K562 (cell line): ENCODE measurements around the gene NTN4. TPM values are rescaled to one million over a fixed set of nuclear protein-coding genes. Genes with fewer than 3 reads are reported as not detected.

ENCODE experiments used
- ATAC-seq: fragments of 200-7000 bp; cut with Tn5 transposase; 3 replicates; pipeline ENCODE4 v1.9.1; 2020; ENCODE audit warnings: moderate library complexity
- BruUV-seq: library from RNA; stranded (reverse); fragments of 400-500 nt; replicated peaks from 2 replicates; lab custom pipeline; 2021; lab: Mats Ljungman, UMichigan
- CTCF ChIA-PET: fragments of 300-600 bp; formaldehyde crosslinking; extraction: SDS; loops from one replicate; lab custom pipeline; 2021; ENCODE audit warnings: low intra/inter-chr PET ratio; lab: Yijun Ruan, JAX
- POLR2A ChIA-PET: fragments of 300-600, 350-650 bp; sonication (Branson Sonifier 250); formaldehyde crosslinking; extraction: SDS; loops from one replicate; lab custom pipeline; 2021; ENCODE audit warnings: antibody characterized with exemption, inconsistent platforms; lab: Yijun Ruan, JAX
- DNase-seq, 4 experiments: peaks; one replicate each; pipeline versions ENCODE4 v3.0.0 to v3.0.0-alpha.2; 2011 to 2018; ENCODE audit warnings: low spot score in 3 of 4, mixed read lengths in 3 of 4; ENCODE audit errors: extremely low read depth in 1 of 4
- FAIRE-seq: peaks from 2 replicates; lab custom pipeline; 2011; peaks lifted over from hg19 to GRCh38; lab: Jason Lieb, UNC
- H2AFZ ChIP-seq: 2 replicates; pipeline ENCODE4 v1.6.0; 2011; ENCODE audit warnings: low read depth, low read length, control low read depth, inconsistent platforms
- H3K27ac ChIP-seq: fragments of 200-600 bp; 3 replicates; pipeline ENCODE4 v1.8.0; 2011; ENCODE audit warnings: low read depth, mild to moderate bottlenecking, control low read depth, inconsistent platforms, low read length, moderate library complexity, mixed read lengths; ENCODE audit errors: extremely low read depth
- H3K27me3 ChIP-seq, 2 experiments: fragments of 300-600 bp in 1 of 2; 2 replicates in 1 of 2; 3 replicates in 1 of 2; pipeline versions ENCODE4 v1.6.0 to v1.8.0; 2011; ENCODE audit warnings: inconsistent platforms in 2 of 2, low read length in 2 of 2, mild to moderate bottlenecking in 1 of 2, mixed read lengths in 1 of 2, moderate library complexity in 1 of 2; ENCODE audit not compliant: control insufficient read depth in 2 of 2, insufficient read depth in 2 of 2
- H3K36me3 ChIP-seq: fragments of 300-600 bp; 3 replicates; pipeline ENCODE4 v1.8.0; 2011; ENCODE audit warnings: mild to moderate bottlenecking, low read length, inconsistent platforms; ENCODE audit not compliant: control insufficient read depth, insufficient read depth
- H3K4me1 ChIP-seq, 2 experiments: fragments of 200-600 bp in 1 of 2; replicated peaks in 1 of 2; 2 replicates in 1 of 2; 3 replicates in 1 of 2; pipeline versions ENCODE4 v1.5.1 to v1.8.0; 2011; ENCODE audit warnings: inconsistent platforms in 2 of 2, low read length in 2 of 2, mild to moderate bottlenecking in 1 of 2, mixed read lengths in 1 of 2, moderate library complexity in 1 of 2; ENCODE audit not compliant: control insufficient read depth in 2 of 2, insufficient read depth in 2 of 2
- H3K4me2 ChIP-seq: 2 replicates; pipeline ENCODE4 v1.6.1; 2011; ENCODE audit warnings: low read length, control low read depth, inconsistent platforms, mixed read lengths; ENCODE audit not compliant: insufficient read depth
- H3K4me3 ChIP-seq: fragments of 200-600 bp; sonication (generic), shearing (Covaris generic); 2 replicates; pipeline ENCODE4 v1.5.1; 2016; ENCODE audit warnings: control low read depth, inconsistent platforms
- H3K79me2 ChIP-seq: fragments of 200-600 bp; 3 replicates; pipeline ENCODE4 v1.8.0; 2011; ENCODE audit warnings: low read length, inconsistent platforms; ENCODE audit not compliant: control insufficient read depth, insufficient read depth
- H3K9ac ChIP-seq, 2 experiments: 2 replicates each; pipeline versions ENCODE4 v1.6.0 to v1.6.1; 2011; ENCODE audit warnings: low read depth in 2 of 2, low read length in 2 of 2, control low read depth in 1 of 2, inconsistent platforms in 1 of 2, mild to moderate bottlenecking in 1 of 2, mixed read lengths in 1 of 2; ENCODE audit not compliant: insufficient read depth in 1 of 2
- H3K9me1 ChIP-seq: one replicate; pipeline ENCODE4 v1.6.0; 2011; ENCODE audit warnings: inconsistent platforms, mild to moderate bottlenecking, low read length, moderate library complexity; ENCODE audit not compliant: control insufficient read depth, insufficient read depth
- H3K9me3 ChIP-seq: replicated peaks from 2 replicates; pipeline ENCODE4 v1.5.1; 2011; ENCODE audit warnings: low read depth, low read length, inconsistent platforms; ENCODE audit not compliant: control insufficient read depth, insufficient read depth
- H4K20me1 ChIP-seq: replicated peaks from 2 replicates; pipeline ENCODE4 v1.6.1; 2011; ENCODE audit warnings: low read length, inconsistent platforms, mixed read lengths; ENCODE audit not compliant: control insufficient read depth, insufficient read depth
- POLR2AphosphoS5 ChIP-seq: IDR thresholded peaks from 2 replicates; pipeline ENCODE4 v1.6.1; 2011; ENCODE audit warnings: mild to moderate bottlenecking, low read depth, low read length, moderate library complexity; ENCODE audit not compliant: control insufficient read depth, insufficient read depth
- ZBTB11 ChIP-seq, 3 experiments: fragments of 200-800 bp in 1 of 3; fragments of 250-450 bp in 1 of 3; fragments of 450-650 bp in 1 of 3; sonication (Bioruptor Pico) in 1 of 3; sonication (Bioruptor generic) in 1 of 3; formaldehyde crosslinking in 1 of 3; IDR thresholded peaks; 2 replicates each; pipeline versions ENCODE4 v1.6.1 to v1.8.0; 2016 to 2022; ENCODE audit warnings: mild to moderate bottlenecking in 2 of 3, missing genetic modification characterization in 2 of 3, missing compliant biosample characterization in 1 of 3, moderate library complexity in 1 of 3
- ZBTB43 ChIP-seq: sonication (generic); formaldehyde crosslinking; IDR thresholded peaks from 2 replicates; pipeline ENCODE4 v1.8.0; 2023; ENCODE audit warnings: mild to moderate bottlenecking, missing genetic modification reagents
- WGBS: fragments of 100-300 bp; shearing (Covaris generic); methylation state at CpG from one replicate; pipeline ENCODE4 v1.1.6; 2016; ENCODE audit warnings: low coverage, mixed read lengths; ENCODE audit not compliant: insufficient coverage; ENCODE audit errors: missing lambda C conversion rate; 5-methylcytosine and 5-hydroxymethylcytosine counted together
- in situ Hi-C: fragments of 300-500 bp; cut with MboI; formaldehyde crosslinking; loops from 4 replicates; pipeline ENCODE4 v1.15.0; 2018; ENCODE audit warnings: inconsistent platforms, mixed read lengths
- intact Hi-C: fragments of 100-400 bp; cut with micrococcal nuclease; formaldehyde crosslinking; loops from 2 replicates; pipeline ENCODE4 v1.14.2; 2022
- polyA plus RNA-seq, 8 experiments: library from polyadenylated mRNA; depleted of rRNA in 4 of 8; stranded (reverse) in 5 of 8; unstranded in 3 of 8; fragments of >200 nt; fragmentation: Nextera tagmentation in 2 of 8; fragmentation: Illumina TruSeq in 1 of 8; extraction: Ambion mirVana in 2 of 8; extraction: Trizol in 1 of 8; gene quantifications; 2 replicates each; pipeline versions ENCODE4 v1.2.1 to v1.2.3, GENCODE V29; 2011 to 2014; ENCODE audit warnings: inconsistent platforms in 1 of 8, missing spikeins in 1 of 8
- total RNA-seq, 7 experiments: library from RNA; depleted of rRNA in 6 of 7; stranded (reverse); fragments of >200 nt in 6 of 7; fragmentation: Illumina TruSeq in 2 of 7; extraction: Trizol in 2 of 7; gene quantifications; 2 replicates each; pipeline versions ENCODE4 v1.2.1 to v1.2.3, GENCODE V29; 2011 to 2021; ENCODE audit warnings: low replicate concordance in 1 of 7

Gene NTN4
- total and polyA plus RNA-seq, 9 of the 15 experiments (the other 6 are each of a cell fraction or from before 2014, with no cell fraction given), result 0.13 TPM; not detected in 8

- TF ChIP-seq ZBTB11 (CRISPR knock-in tag; IDR thresholded peaks at IDR 0.05), result no peak
- no peak for TF ChIP-seq ZBTB43 (CRISPR knock-in tag)
These were observed 13.3 kb upstream of the NTN4 start (continued) for GRCh38 chr12:95803817-95804216.

GRCh38 chr12:95802482-95803270 lies 12.1 kb upstream of the NTN4 start:
- Histone ChIP-seq H2AFZ (no peak overlapping the region), H3K36me3 (no peaks in the 10 kb centered on the region), H3K4me2 (no peak overlapping the region), H3K9ac (no peak overlapping the region), H4K20me1 (no peaks in the 10 kb centered on the region), H3K27ac (no peak overlapping the region), H3K79me2 (no peaks in the 10 kb centered on the region), H3K27me3 (no peaks in the 10 kb centered on the region; a peak in 1 of 5 replicates), H3K9me3 (no peaks in the 10 kb centered on the region), H3K4me1 (no peaks in the 10 kb centered on the region), H3K4me3 (no peak overlapping the region), H3K9me1 (no peaks in the 10 kb centered on the region)
- intact Hi-C loops, result no loop called here
- no peak for TF ChIP-seq POLR2AphosphoS5
- DNase-seq, result no peak
- in situ Hi-C loops, result no loop called here
- FAIRE-seq, result no peak
- 3% methylated on average over 5 of the region's 5 CpGs for WGBS
- BruUV-seq, result no TSS peak
- POLR2A ChIA-PET, result no interaction called here
- ATAC-seq, result no peak
- CTCF ChIA-PET, result no interaction called here
